H1 (cell line): ENCODE data around the gene ADAMTS17. TPM values are rescaled to one million over a fixed set of nuclear protein-coding genes. Genes with fewer than 3 reads are reported as not detected.

Experiments
- CTCF ChIA-PET: fragments of 300-600 bp; sonication (Branson Sonifier 250); formaldehyde crosslinking; loops from one replicate; lab custom pipeline; 2021; ENCODE audit not compliant: partially characterized antibody; lab: Charles Lee
- POLR2A ChIA-PET: fragments of 300-600 bp; sonication (Branson Sonifier 250); formaldehyde crosslinking; loops from one replicate; lab custom pipeline; 2021; ENCODE audit warnings: inconsistent platforms; ENCODE audit not compliant: partially characterized antibody; lab: Charles Lee
- DNase-seq, 2 experiments: peaks; one replicate each; pipeline versions ENCODE4 v3.0.0 to v3.0.0-alpha.2; 2010 to 2022; ENCODE audit warnings: low spot score in 2 of 2, low read depth in 1 of 2, mixed read lengths in 1 of 2
- FAIRE-seq: peaks from 2 replicates; lab custom pipeline; 2011; peaks lifted over from hg19 to GRCh38; lab: Jason Lieb, UNC
- H2AFZ ChIP-seq: 2 replicates; pipeline ENCODE4 v1.8.1; 2012; ENCODE audit warnings: low read length, inconsistent platforms
- H2AK5ac ChIP-seq: 2 replicates; pipeline ENCODE4 v1.6.1; 2013; ENCODE audit warnings: low read depth, low read length
- H2BK120ac ChIP-seq: replicated peaks from 2 replicates; pipeline ENCODE3; 2013; ENCODE audit warnings: low read depth, low read length, inconsistent platforms
- H2BK12ac ChIP-seq: 2 replicates; pipeline ENCODE4 v1.6.1; 2013; ENCODE audit warnings: low read depth, low read length
- H2BK15ac ChIP-seq: 2 replicates; pipeline ENCODE4 v1.6.1; 2013; ENCODE audit warnings: low read length
- H2BK20ac ChIP-seq: 2 replicates; pipeline ENCODE4 v1.6.1; 2013; ENCODE audit warnings: low read length
- H2BK5ac ChIP-seq: 2 replicates; pipeline ENCODE4 v1.6.1; 2013; ENCODE audit warnings: low read depth, low read length
- H3K14ac ChIP-seq: 2 replicates; pipeline ENCODE4 v1.6.1; 2013; ENCODE audit warnings: inconsistent platforms; ENCODE audit not compliant: insufficient read length
- H3K18ac ChIP-seq: 2 replicates; pipeline ENCODE4 v1.6.1; 2013; ENCODE audit warnings: low read length; ENCODE audit errors: extremely low read depth
- H3K23ac ChIP-seq: 2 replicates; pipeline ENCODE4 v1.6.1; 2013; ENCODE audit warnings: inconsistent platforms; ENCODE audit not compliant: insufficient read length
- H3K23me2 ChIP-seq: 2 replicates; pipeline ENCODE4 v1.6.1; 2013; ENCODE audit warnings: low read depth, low read length
- H3K27ac ChIP-seq: 2 replicates; pipeline ENCODE4 v1.6.1; 2011; ENCODE audit warnings: low read depth, low read length, inconsistent platforms
- H3K27me3 ChIP-seq, 4 experiments: replicated peaks in 1 of 4; 1 replicate in 1 of 4; 2 replicates in 3 of 4; pipeline versions ENCODE4 v1.6.1 to v1.8.1; 2011 to 2013; ENCODE audit warnings: low read length in 3 of 4, mild to moderate bottlenecking in 3 of 4, inconsistent platforms in 2 of 4, mixed read lengths in 2 of 4, moderate library complexity in 1 of 4; ENCODE audit not compliant: control insufficient read depth in 3 of 4, insufficient read depth in 3 of 4; ENCODE audit errors: extremely low read depth in 1 of 4
- H3K36me3 ChIP-seq, 4 experiments: 2 replicates each; pipeline versions ENCODE4 v1.6.1 to v1.8.1; 2011 to 2013; ENCODE audit warnings: mild to moderate bottlenecking in 4 of 4, low read length in 3 of 4, moderate library complexity in 2 of 4, control low read depth in 1 of 4, inconsistent platforms in 1 of 4; ENCODE audit not compliant: insufficient read depth in 4 of 4, control insufficient read depth in 2 of 4
- H3K4ac ChIP-seq: replicated peaks from 2 replicates; pipeline ENCODE3; 2013; ENCODE audit warnings: low read length, low read depth, mixed read lengths, inconsistent platforms; ENCODE audit not compliant: insufficient read length
- H3K4me1 ChIP-seq, 4 experiments: replicated peaks in 1 of 4; 1 replicate in 1 of 4; 2 replicates in 3 of 4; pipeline versions ENCODE4 v1.6.1 to v1.8.1; 2011 to 2013; ENCODE audit warnings: low read length in 3 of 4, inconsistent platforms in 2 of 4, mixed read lengths in 1 of 4; ENCODE audit not compliant: insufficient read depth in 4 of 4, control insufficient read depth in 3 of 4
- H3K4me2 ChIP-seq, 2 experiments: 2 replicates each; pipeline versions ENCODE4 v1.6.1 to v1.8.1; 2011 to 2013; ENCODE audit warnings: low read depth in 2 of 2, low read length in 2 of 2, control low read depth in 1 of 2, inconsistent platforms in 1 of 2, mild to moderate bottlenecking in 1 of 2; ENCODE audit not compliant: insufficient read depth in 1 of 2
- H3K4me3 ChIP-seq, 4 experiments: fragments of 200-600, 300-600 bp in 1 of 4; sonication (generic), shearing (Covaris generic), sonication (Bioruptor Twin) in 1 of 4; 2 replicates each; pipeline versions ENCODE4 v1.5.1 to v1.8.1; 2011 to 2016; ENCODE audit warnings: low read length in 4 of 4, low read depth in 3 of 4, control low read depth in 2 of 4, inconsistent platforms in 2 of 4, mild to moderate bottlenecking in 2 of 4, mixed read lengths in 1 of 4, moderate library complexity in 1 of 4; ENCODE audit not compliant: insufficient read depth in 2 of 4; ENCODE audit errors: extremely low read depth in 1 of 4
- H3K56ac ChIP-seq: replicated peaks from 2 replicates; pipeline ENCODE3; 2013; ENCODE audit warnings: low read depth, mild to moderate bottlenecking, mixed read lengths, low read length, inconsistent platforms; ENCODE audit not compliant: insufficient read length
- H3K79me1 ChIP-seq: 2 replicates; pipeline ENCODE4 v1.6.1; 2013; ENCODE audit warnings: low read depth, low read length, control low read depth
- H3K79me2 ChIP-seq, 2 experiments: 2 replicates each; pipeline versions ENCODE4 v1.6.1 to v1.8.1; 2012 to 2013; ENCODE audit warnings: low read length in 2 of 2, mild to moderate bottlenecking in 2 of 2, inconsistent platforms in 1 of 2; ENCODE audit not compliant: insufficient read depth in 2 of 2, control insufficient read depth in 1 of 2
- H3K9ac ChIP-seq, 4 experiments: replicated peaks in 1 of 4; 1 replicate in 1 of 4; 2 replicates in 3 of 4; pipeline versions ENCODE4 v1.6.1 to v1.8.1; 2011 to 2013; ENCODE audit warnings: low read depth in 3 of 4, low read length in 3 of 4, control low read depth in 2 of 4, mild to moderate bottlenecking in 2 of 4, moderate library complexity in 2 of 4, inconsistent platforms in 1 of 4; ENCODE audit errors: extremely low read depth in 1 of 4
- H3K9me3 ChIP-seq, 2 experiments: 2 replicates each; pipeline versions ENCODE4 v1.6.1 to v1.8.1; 2012 to 2013; ENCODE audit warnings: mild to moderate bottlenecking in 2 of 2, moderate library complexity in 2 of 2, control low read depth in 1 of 2, inconsistent platforms in 1 of 2, low read depth in 1 of 2, low read length in 1 of 2, mixed read lengths in 1 of 2; ENCODE audit not compliant: insufficient read depth in 2 of 2
- H4K20me1 ChIP-seq, 2 experiments: replicated peaks in 1 of 2; 2 replicates each; pipeline versions ENCODE3 to v1.8.1; 2011 to 2013; ENCODE audit warnings: inconsistent platforms in 2 of 2, low read length in 2 of 2, mild to moderate bottlenecking in 1 of 2; ENCODE audit not compliant: insufficient read depth in 2 of 2, control insufficient read depth in 1 of 2
- H4K5ac ChIP-seq: 2 replicates; pipeline ENCODE4 v1.6.1; 2013; ENCODE audit warnings: low read length, low read depth, mixed read lengths, inconsistent platforms; ENCODE audit not compliant: insufficient read length
- H4K8ac ChIP-seq: 2 replicates; pipeline ENCODE4 v1.8.0; 2013; ENCODE audit warnings: mild to moderate bottlenecking, moderate library complexity, low read length, inconsistent platforms; ENCODE audit not compliant: insufficient read depth; ENCODE audit errors: extremely low read depth
- H4K91ac ChIP-seq: replicated peaks from 2 replicates; pipeline ENCODE3; 2013; ENCODE audit warnings: low read length, mixed read lengths, inconsistent platforms; ENCODE audit not compliant: insufficient read length
- ASH2L ChIP-seq: fragments of 200-600, 300-600 bp; sonication (generic); IDR thresholded peaks from one replicate; pipeline ENCODE4 v1.7.1; 2017; ENCODE audit warnings: low read length
- RAD21 ChIP-seq, 2 experiments: IDR thresholded peaks in 1 of 2; conservative IDR thresholded peaks in 1 of 2; 2 replicates each; pipeline ENCODE4 v1.6.1; 2011; ENCODE audit warnings: low read depth in 2 of 2, low read length in 2 of 2, improper control_type of control experiment in 1 of 2, inconsistent platforms in 1 of 2, mild to moderate bottlenecking in 1 of 2, moderate library complexity in 1 of 2
- WGBS, 2 experiments: shearing (Covaris generic) in 1 of 2; methylation state at CpG; one replicate each; pipeline versions ENCODE4 v1.1.6 to v1.1.7; 2013 to 2015; ENCODE audit warnings: low lambda C conversion rate in 2 of 2, mixed read lengths in 2 of 2, inconsistent platforms in 1 of 2, low coverage in 1 of 2, missing lambda C conversion rate in 1 of 2; ENCODE audit not compliant: insufficient replicate concordance in 2 of 2, insufficient coverage in 1 of 2, insufficient read length in 1 of 2; ENCODE audit errors: extremely low coverage in 1 of 2, missing lambda C conversion rate in 1 of 2; 5-methylcytosine and 5-hydroxymethylcytosine counted together
- polyA plus RNA-seq, 7 experiments: library from polyadenylated mRNA; depleted of rRNA in 3 of 7; stranded (reverse) in 5 of 7; unstranded in 2 of 7; fragments of >200 nt in 5 of 7; fragments of 200-250 nt in 2 of 7; gene quantifications; 1 replicate in 5 of 7; 2 replicates in 1 of 7; 4 replicates in 1 of 7; pipeline versions ENCODE4 v1.2.1 to v1.2.3, GENCODE V29; 2011 to 2013; ENCODE audit warnings: missing spikeins in 2 of 7, mixed read lengths in 2 of 7
- total RNA-seq: library from RNA; stranded (reverse); fragmentation: NEBNext Ultra II Directional; extraction: Animal tissue kit (Norgen Biotek cat#: 25700); gene quantifications from 2 replicates; pipeline ENCODE4 v1.2.1, GENCODE V29; 2021

ADAMTS17 gene
- total and polyA plus RNA-seq, 2 of the 8 experiments (the other 6 are each of a cell fraction or from before 2014, with no cell fraction given) = 0.51 to 1.7 TPM

- H2BK20ac ChIP-seq = no peak overlapping the region
- no peak overlapping the region for H4K5ac ChIP-seq
- WGBS, 2 experiments = 89% methylated on average over 8 of the region's 8 CpGs; no CpG with 5 or more reads in 1 of the 2 experiments
- H3K14ac ChIP-seq = no peak overlapping the region
- H2BK120ac ChIP-seq = no peak overlapping the region
- FAIRE-seq = no peak
- no peak overlapping the region for H3K9ac ChIP-seq
- no peak overlapping the region for H4K91ac ChIP-seq
- peak overlapping the region; percentile 14 for H3K4ac ChIP-seq
- H3K27ac ChIP-seq = no peak overlapping the region
- H4K20me1 ChIP-seq = no peaks in the 10 kb centered on the region
- H3K23me2 ChIP-seq = no peaks in the 10 kb centered on the region
- no peak overlapping the region for H2AFZ ChIP-seq
- H2BK12ac ChIP-seq = no peak overlapping the region
- no peak overlapping the region for H3K18ac ChIP-seq
- H2BK5ac ChIP-seq = 0 out of 2 replicates have a peak overlapping the region, but pooled peaks have one; percentile 17
- DNase-seq = no peak
- no peak overlapping the region for H4K8ac ChIP-seq
- no peak overlapping the region for H3K23ac ChIP-seq
- no peaks in the 10 kb centered on the region for H3K36me3 ChIP-seq
- no peaks in the 10 kb centered on the region for H3K79me2 ChIP-seq
- H3K9me3 ChIP-seq = no peaks in the 10 kb centered on the region
- ChIA-PET CTCF (interaction anchor here (0.7 to 1.5 kb wide), 6 partner anchors 15 to 185 kb away, joined by 3 to 7 read pairs (median 3); no protein-coding TSS in a partner anchor), POLR2A (no interaction called here)
- no peaks in the 10 kb centered on the region for H3K4me1 ChIP-seq
- no peak overlapping the region for H3K56ac ChIP-seq
- H2BK15ac ChIP-seq = no peak overlapping the region
- TF ChIP-seq ASH2L (no peak), RAD21 (IDR thresholded peaks at IDR 0.05 in 1 of 2, conservative IDR thresholded peaks at IDR 0.05 in 1 of 2; ENCODE audit: low read depth in 2 of 2, low read length in 2 of 2) (peak in 1 of 2 experiments; percentile 1; a peak in 1 of 4 replicates)
- H3K4me2 ChIP-seq = no peak overlapping the region
- no peaks in the 10 kb centered on the region for H3K27me3 ChIP-seq
- no peak overlapping the region for H3K4me3 ChIP-seq
- H3K79me1 ChIP-seq = no peaks in the 10 kb centered on the region
- no peak overlapping the region for H2AK5ac ChIP-seq
Observed at GRCh38 chr15:100154338-100154737, 187.4 kb downstream of the ADAMTS17 start.
